ENCODE measurements around the gene WFDC6. TPM values are rescaled to one million over a fixed set of nuclear protein-coding genes. Genes with fewer than 3 reads are reported as not detected.
"Not testable (repeated sequence)": the region's sequence is repeated elsewhere in the genome, so short reads cannot be mapped to it uniquely, and the experiment has no call there.

The WFDC6 gene
- total RNA-seq, 2 donors from 2014 or later, result not detected

DNA sequence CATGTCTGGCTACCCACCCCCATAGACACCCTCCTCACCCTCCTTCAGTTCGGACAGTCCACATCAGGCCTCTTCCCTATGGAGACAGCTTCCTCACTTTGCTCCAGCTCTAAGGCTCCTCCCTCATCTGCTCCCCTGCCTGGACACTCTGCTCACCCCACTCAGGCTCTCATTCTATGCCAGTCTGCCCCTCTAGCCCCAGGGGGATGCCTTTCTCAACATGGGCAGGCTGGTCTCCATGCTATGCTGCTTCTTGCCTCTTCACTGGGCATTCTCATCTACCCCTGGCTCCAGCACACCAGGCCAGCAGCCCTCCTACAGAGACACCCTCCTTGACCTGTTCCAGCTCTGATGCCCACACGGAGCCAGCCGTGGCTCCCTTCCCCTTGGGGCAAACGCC lies 39.9 kb upstream of the WFDC6 start, which contains the start of gene WFDC8:
Gene WFDC8 (minus strand): TSS at position 101 of the 400 bp plus-strand sequence. CDS start 37 bp downstream, at position 64.
- ATAC-seq (ENCODE audit: insufficient number of reproducible peaks, low FRiP score, low read depth) (no peak), DNase-seq (ENCODE audit: low spot score) (no peak)
- no peaks in the 10 kb centered on the region for H3K9me3 ChIP-seq
- H3K27me3 ChIP-seq (replicated peaks; ENCODE audit: insufficient read depth), result no peaks in the 10 kb centered on the region
- H3K4me3 ChIP-seq, result no peak within 1 kb of the TSS
- no peak within 1 kb of the TSS for H3K27ac ChIP-seq
- no peaks in the 10 kb centered on the region for H3K4me1 ChIP-seq (ENCODE audit: control insufficient read depth in 1 of 2, low read depth in 2 of 2)
- TF ChIP-seq, protein P1, sequence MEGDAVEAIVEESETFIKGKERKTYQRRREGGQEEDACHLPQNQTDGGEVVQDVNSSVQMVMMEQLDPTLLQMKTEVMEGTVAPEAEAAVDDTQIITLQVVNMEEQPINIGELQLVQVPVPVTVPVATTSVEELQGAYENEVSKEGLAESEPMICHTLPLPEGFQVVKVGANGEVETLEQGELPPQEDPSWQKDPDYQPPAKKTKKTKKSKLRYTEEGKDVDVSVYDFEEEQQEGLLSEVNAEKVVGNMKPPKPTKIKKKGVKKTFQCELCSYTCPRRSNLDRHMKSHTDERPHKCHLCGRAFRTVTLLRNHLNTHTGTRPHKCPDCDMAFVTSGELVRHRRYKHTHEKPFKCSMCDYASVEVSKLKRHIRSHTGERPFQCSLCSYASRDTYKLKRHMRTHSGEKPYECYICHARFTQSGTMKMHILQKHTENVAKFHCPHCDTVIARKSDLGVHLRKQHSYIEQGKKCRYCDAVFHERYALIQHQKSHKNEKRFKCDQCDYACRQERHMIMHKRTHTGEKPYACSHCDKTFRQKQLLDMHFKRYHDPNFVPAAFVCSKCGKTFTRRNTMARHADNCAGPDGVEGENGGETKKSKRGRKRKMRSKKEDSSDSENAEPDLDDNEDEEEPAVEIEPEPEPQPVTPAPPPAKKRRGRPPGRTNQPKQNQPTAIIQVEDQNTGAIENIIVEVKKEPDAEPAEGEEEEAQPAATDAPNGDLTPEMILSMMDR (IDR thresholded peaks at IDR 0.05), result no peak
- H3K36me3 ChIP-seq, result no peaks in the 10 kb centered on the region

DNA sequence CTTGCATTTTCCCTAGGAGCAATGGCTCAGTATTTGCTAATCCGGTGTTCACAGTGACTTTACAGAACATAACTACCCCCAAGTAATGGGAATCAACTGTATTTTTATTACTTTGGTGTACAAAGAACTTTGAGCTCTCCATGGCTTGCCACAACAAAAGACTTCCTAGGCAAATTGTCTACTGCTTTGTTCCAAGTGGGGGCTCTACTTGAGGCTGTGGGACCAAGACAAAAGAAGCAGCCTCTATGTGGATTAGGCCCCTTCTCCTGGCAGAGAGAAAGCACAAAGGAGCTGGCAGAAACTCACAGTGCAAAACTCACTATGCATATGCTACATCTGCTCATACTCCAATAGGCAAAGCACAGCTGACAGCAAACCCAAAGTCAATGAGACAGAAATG lies 38.9 kb upstream of the WFDC6 start:
- Histone ChIP-seq H3K36me3 (no peaks in the 10 kb centered on the region), H3K4me1 (ENCODE audit: control insufficient read depth in 1 of 2, low read depth in 2 of 2) (no peaks in the 10 kb centered on the region), H3K27me3 (replicated peaks; ENCODE audit: insufficient read depth) (no peaks in the 10 kb centered on the region), H3K27ac (no peak overlapping the region), H3K4me3 (no peak overlapping the region), H3K9me3 (no peaks in the 10 kb centered on the region)
- no peak for DNase-seq (ENCODE audit: low spot score)
- TF ChIP-seq, protein P1 (IDR thresholded peaks at IDR 0.05), result no peak
- ATAC-seq (ENCODE audit: insufficient number of reproducible peaks, low FRiP score, low read depth), result no peak

DNA sequence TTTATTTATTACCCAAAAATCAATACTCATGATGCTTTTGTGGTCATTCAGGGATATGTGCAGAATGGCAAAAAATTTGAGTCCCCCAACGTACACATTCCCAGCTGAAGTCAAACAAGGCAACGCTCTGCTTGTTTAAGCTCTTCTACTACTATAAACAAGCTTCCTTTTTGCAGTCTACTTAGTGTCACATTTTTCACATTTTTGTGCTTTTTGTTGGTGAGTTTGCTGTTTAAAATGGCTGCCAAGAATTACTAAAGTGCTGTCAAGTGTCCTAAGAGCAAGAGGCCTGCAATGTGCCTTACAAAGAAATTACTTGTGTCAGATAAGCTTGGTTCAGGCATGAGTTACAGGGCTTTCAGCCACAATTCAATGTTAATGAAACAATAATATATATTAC lies 37.7 kb upstream of the WFDC6 start:
- TF ChIP-seq, protein P1 (IDR thresholded peaks at IDR 0.05), result no peak

DNA sequence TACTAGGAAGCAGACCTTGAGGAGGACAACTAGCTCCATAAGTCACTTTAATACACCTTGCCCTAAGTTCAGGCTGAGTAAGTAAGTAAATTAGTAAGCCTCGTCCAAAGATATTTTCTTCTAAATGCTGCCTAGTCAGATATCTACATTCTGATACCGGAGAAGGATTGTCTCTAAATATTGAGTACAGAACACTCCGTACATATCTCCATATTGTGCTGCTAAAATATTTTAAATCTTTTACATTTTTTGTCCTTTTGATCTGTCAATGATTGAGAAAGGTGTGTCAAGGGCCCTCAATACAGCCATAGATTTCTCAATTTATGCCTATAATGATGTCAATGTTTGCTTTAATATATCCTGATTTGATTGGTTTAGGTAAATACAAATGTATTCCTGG lies 36.6 kb upstream of the WFDC6 start:
- Histone ChIP-seq H3K27ac (no peak overlapping the region), H3K4me3 (no peak overlapping the region), H3K36me3 (no peaks in the 10 kb centered on the region), H3K9me3 (no peaks in the 10 kb centered on the region), H3K27me3 (replicated peaks; ENCODE audit: insufficient read depth) (no peaks in the 10 kb centered on the region), H3K4me1 (ENCODE audit: control insufficient read depth in 1 of 2, low read depth in 2 of 2) (no peaks in the 10 kb centered on the region)
- DNase-seq (ENCODE audit: low spot score), result no peak
- TF ChIP-seq, protein P1 (IDR thresholded peaks at IDR 0.05), result no peak
- ATAC-seq (ENCODE audit: insufficient number of reproducible peaks, low FRiP score, low read depth), result no peak

More for the DNA sequence above, 37.7 kb upstream of the WFDC6 start:
- Histone ChIP-seq H3K4me3 (no peak overlapping the region), H3K9me3 (no peaks in the 10 kb centered on the region), H3K36me3 (no peaks in the 10 kb centered on the region), H3K27me3 (replicated peaks; ENCODE audit: insufficient read depth) (no peaks in the 10 kb centered on the region), H3K4me1 (ENCODE audit: control insufficient read depth in 1 of 2, low read depth in 2 of 2) (no peaks in the 10 kb centered on the region), H3K27ac (no peak overlapping the region)
- ATAC-seq (ENCODE audit: insufficient number of reproducible peaks, low FRiP score, low read depth), result no peak
- DNase-seq (ENCODE audit: low spot score), result no peak

DNA sequence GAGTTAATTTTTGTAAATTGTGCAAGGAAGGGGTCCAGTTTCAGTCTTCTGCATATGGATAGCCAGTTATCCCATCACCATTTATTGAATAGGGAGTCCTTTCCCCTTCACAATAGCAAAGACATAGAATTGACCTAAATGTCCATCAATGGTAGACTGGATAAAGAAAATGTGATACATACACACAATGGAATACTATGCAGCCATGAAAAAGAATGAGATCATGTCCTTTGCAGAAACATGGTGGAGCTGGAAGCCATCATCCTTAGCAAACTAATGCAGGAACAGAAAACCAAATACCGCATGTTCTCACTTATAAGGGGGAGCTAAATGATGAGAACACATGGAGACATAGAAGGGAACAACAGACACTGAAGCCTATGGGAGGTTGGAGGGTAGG lies 30.4 kb upstream of the WFDC6 start:
- H3K9me3 ChIP-seq; H3K4me3 ChIP-seq; H3K36me3 ChIP-seq; ATAC-seq (ENCODE audit: insufficient number of reproducible peaks, low FRiP score, low read depth); H3K27me3 ChIP-seq (replicated peaks; ENCODE audit: insufficient read depth); H3K4me1 ChIP-seq (ENCODE audit: control insufficient read depth in 1 of 2, low read depth in 2 of 2); H3K27ac ChIP-seq; DNase-seq (ENCODE audit: low spot score): not testable (repeated sequence)

DNA sequence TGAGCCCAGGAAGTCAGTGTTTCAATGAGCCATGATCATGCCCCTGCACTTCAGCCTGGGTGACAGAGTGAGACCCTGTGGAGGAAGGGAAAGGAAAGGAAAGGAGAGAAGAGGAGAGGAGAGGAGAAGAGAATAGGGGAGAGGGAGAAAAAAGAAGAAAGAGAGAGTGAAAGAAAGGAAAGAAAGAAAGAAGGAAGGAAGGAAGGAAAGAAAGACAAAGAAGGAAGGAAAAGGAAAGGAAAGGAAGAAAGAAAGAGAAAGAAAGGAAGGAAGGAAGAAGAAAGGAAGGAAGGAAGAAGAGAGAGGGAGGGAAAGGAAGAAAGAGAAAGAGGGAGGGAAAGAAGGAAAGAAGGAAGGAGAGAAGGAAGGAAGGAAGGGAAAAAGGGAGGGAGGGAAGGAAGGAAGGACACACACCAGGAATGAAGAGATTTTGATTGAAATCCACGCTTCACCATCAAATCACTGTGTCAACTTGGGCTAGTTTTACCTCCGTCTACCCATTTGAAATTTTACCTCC lies 25.5 kb upstream of the WFDC6 start:
- ATAC-seq (ENCODE audit: insufficient number of reproducible peaks, low FRiP score, low read depth), result no peak
- no peaks in the 10 kb centered on the region for H3K4me1 ChIP-seq (ENCODE audit: control insufficient read depth in 1 of 2, low read depth in 2 of 2)
- H3K36me3 ChIP-seq, result no peaks in the 10 kb centered on the region
- no peak overlapping the region for H3K4me3 ChIP-seq
- H3K27ac ChIP-seq, result no peak overlapping the region
- no peaks in the 10 kb centered on the region for H3K9me3 ChIP-seq
- H3K27me3 ChIP-seq (replicated peaks; ENCODE audit: insufficient read depth), result no peaks in the 10 kb centered on the region
- TF ChIP-seq, protein P1 (IDR thresholded peaks at IDR 0.05), result no peak
- DNase-seq (ENCODE audit: low spot score), result no peak
